Mammary epithelial cell (primary cell): ENCODE data around the gene CACNG4.

Experiments
- EZH2 ChIP-seq: IDR thresholded peaks from 2 replicates; pipeline ENCODE4 v1.6.1; 2012; ENCODE audit warnings: low read length, inconsistent platforms, borderline replicate concordance
- TF ChIP-seq, protein P1 (sequence below), 2 donors: IDR thresholded peaks in 1 of 2; conservative IDR thresholded peaks in 1 of 2; 2 replicates each; pipeline ENCODE4 v1.5.1; 2011 to 2012; ENCODE audit warnings: inconsistent platforms in 2 of 2, low read length in 2 of 2, mild to moderate bottlenecking in 2 of 2, control low read depth in 1 of 2, low read depth in 1 of 2; ENCODE audit not compliant: insufficient read depth in 1 of 2; ENCODE audit errors: extremely low read depth in 1 of 2

DNA sequence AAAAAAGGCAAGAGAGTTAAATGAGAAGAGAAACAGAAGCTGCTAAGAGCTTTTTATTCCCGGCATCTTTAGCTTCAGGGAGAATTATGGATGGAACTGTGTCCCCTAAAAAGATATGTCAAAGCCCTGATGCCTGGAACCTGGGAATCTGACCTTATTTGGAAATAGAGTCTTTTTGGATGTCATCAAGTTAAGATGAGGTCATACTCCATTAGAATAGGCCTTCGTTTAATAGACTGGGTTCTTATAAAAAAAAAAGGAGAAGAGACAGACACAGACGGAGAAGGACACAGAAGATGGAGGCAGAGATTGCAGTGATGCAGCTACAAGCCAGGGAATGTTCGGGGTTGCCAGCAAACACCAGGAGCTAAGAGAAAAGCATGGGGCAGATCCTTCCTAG, 24.6 kb downstream of the CACNG4 start:
- TF ChIP-seq EZH2: no peak
- TF ChIP-seq, protein P1, sequence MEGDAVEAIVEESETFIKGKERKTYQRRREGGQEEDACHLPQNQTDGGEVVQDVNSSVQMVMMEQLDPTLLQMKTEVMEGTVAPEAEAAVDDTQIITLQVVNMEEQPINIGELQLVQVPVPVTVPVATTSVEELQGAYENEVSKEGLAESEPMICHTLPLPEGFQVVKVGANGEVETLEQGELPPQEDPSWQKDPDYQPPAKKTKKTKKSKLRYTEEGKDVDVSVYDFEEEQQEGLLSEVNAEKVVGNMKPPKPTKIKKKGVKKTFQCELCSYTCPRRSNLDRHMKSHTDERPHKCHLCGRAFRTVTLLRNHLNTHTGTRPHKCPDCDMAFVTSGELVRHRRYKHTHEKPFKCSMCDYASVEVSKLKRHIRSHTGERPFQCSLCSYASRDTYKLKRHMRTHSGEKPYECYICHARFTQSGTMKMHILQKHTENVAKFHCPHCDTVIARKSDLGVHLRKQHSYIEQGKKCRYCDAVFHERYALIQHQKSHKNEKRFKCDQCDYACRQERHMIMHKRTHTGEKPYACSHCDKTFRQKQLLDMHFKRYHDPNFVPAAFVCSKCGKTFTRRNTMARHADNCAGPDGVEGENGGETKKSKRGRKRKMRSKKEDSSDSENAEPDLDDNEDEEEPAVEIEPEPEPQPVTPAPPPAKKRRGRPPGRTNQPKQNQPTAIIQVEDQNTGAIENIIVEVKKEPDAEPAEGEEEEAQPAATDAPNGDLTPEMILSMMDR (conservative IDR thresholded peaks at IDR 0.05 in 1 of 2, IDR thresholded peaks at IDR 0.05 in 1 of 2; ENCODE audit: extremely low read depth in 1 of 2, insufficient read depth in 1 of 2, low read depth in 1 of 2, low read length in 2 of 2): no peak
